ENCODE results near the gene NPTXR.

NPTXR gene

GRCh38 chr22:38832005-38832978, 11.5 kb downstream of the NPTXR start:
- no peak overlapping the region for H3K9ac ChIP-seq (ENCODE audit: low read length in 5 of 5)
- no peaks in the 10 kb centered on the region for H3K4me1 ChIP-seq (ENCODE audit: control insufficient read depth in 5 of 5, insufficient read depth in 5 of 5, low read length in 5 of 5)
- no peak overlapping the region for H3K27ac ChIP-seq (ENCODE audit: low read depth, low read length)
- H3K4me3 ChIP-seq (ENCODE audit: low read depth in 1 of 5, low read length in 5 of 5) = no peak overlapping the region
- H3K27me3 ChIP-seq (ENCODE audit: control insufficient read depth in 5 of 5, insufficient read depth in 4 of 5, low read length in 5 of 5) = peaks cover 9 to 23% (median 18%) of the 10 kb centered on the region in 5 donors
- H3K36me3 ChIP-seq (ENCODE audit: control insufficient read depth in 5 of 5, insufficient read depth in 5 of 5, low read length in 5 of 5) = no peaks in the 10 kb centered on the region
- H3K9me3 ChIP-seq (ENCODE audit: control insufficient read depth in 5 of 5, low read length in 5 of 5) = peaks cover 0 to 4% (median 0%) of the 10 kb centered on the region in 5 donors

- H3K36me3 ChIP-seq (ENCODE audit: control insufficient read depth in 5 of 5, insufficient read depth in 5 of 5, low read length in 5 of 5) = no peaks in the 10 kb centered on the region
- H3K27me3 ChIP-seq (ENCODE audit: control insufficient read depth in 5 of 5, insufficient read depth in 4 of 5, low read length in 5 of 5) = peaks cover 9 to 18% (median 15%) of the 10 kb centered on the region in 5 donors
- no peaks in the 10 kb centered on the region for H3K4me1 ChIP-seq (ENCODE audit: control insufficient read depth in 5 of 5, insufficient read depth in 5 of 5, low read length in 5 of 5)
- no peak overlapping the region for H3K4me3 ChIP-seq (ENCODE audit: low read depth in 1 of 5, low read length in 5 of 5)
- H3K9me3 ChIP-seq (ENCODE audit: control insufficient read depth in 5 of 5, low read length in 5 of 5) = peaks cover 0 to 4% (median 0%) of the 10 kb centered on the region in 5 donors
- no peak overlapping the region for H3K9ac ChIP-seq (ENCODE audit: low read length in 5 of 5)
- H3K27ac ChIP-seq (ENCODE audit: low read depth, low read length) = no peak overlapping the region
These were observed 12.5 kb downstream of the NPTXR start for GRCh38 chr22:38831166-38831945.

GRCh38 chr22:38830845-38831108, 13.1 kb downstream of the NPTXR start:
- Histone ChIP-seq H3K27ac (ENCODE audit: low read depth, low read length) (no peak overlapping the region), H3K9ac (ENCODE audit: low read length in 5 of 5) (no peak overlapping the region), H3K4me1 (ENCODE audit: control insufficient read depth in 5 of 5, insufficient read depth in 5 of 5, low read length in 5 of 5) (no peaks in the 10 kb centered on the region), H3K9me3 (ENCODE audit: control insufficient read depth in 5 of 5, low read length in 5 of 5) (peaks cover 0 to 4% (median 0%) of the 10 kb centered on the region in 5 donors), H3K36me3 (ENCODE audit: control insufficient read depth in 5 of 5, insufficient read depth in 5 of 5, low read length in 5 of 5) (no peaks in the 10 kb centered on the region), H3K27me3 (ENCODE audit: control insufficient read depth in 5 of 5, insufficient read depth in 4 of 5, low read length in 5 of 5) (peaks cover 5 to 15% (median 14%) of the 10 kb centered on the region in 5 donors), H3K4me3 (ENCODE audit: low read depth in 1 of 5, low read length in 5 of 5) (no peak overlapping the region)

- H3K4me1 ChIP-seq (ENCODE audit: control insufficient read depth in 5 of 5, insufficient read depth in 5 of 5, low read length in 5 of 5) = no peaks in the 10 kb centered on the region
- peaks cover 0 to 13% (median 12%) of the 10 kb centered on the region in 5 donors for H3K27me3 ChIP-seq (ENCODE audit: control insufficient read depth in 5 of 5, insufficient read depth in 4 of 5, low read length in 5 of 5)
- no peak overlapping the region for H3K27ac ChIP-seq (ENCODE audit: low read depth, low read length)
- peaks cover 0 to 4% (median 0%) of the 10 kb centered on the region in 5 donors for H3K9me3 ChIP-seq (ENCODE audit: control insufficient read depth in 5 of 5, low read length in 5 of 5)
- H3K4me3 ChIP-seq (ENCODE audit: low read depth in 1 of 5, low read length in 5 of 5) = no peak overlapping the region
- no peak overlapping the region for H3K9ac ChIP-seq (ENCODE audit: low read length in 5 of 5)
- no peaks in the 10 kb centered on the region for H3K36me3 ChIP-seq (ENCODE audit: control insufficient read depth in 5 of 5, insufficient read depth in 5 of 5, low read length in 5 of 5)
These were observed 13.6 kb downstream of the NPTXR start for GRCh38 chr22:38830026-38830844.

- Histone ChIP-seq H3K27me3 (ENCODE audit: control insufficient read depth in 5 of 5, insufficient read depth in 4 of 5, low read length in 5 of 5) (peaks cover 0 to 11% (median 6%) of the 10 kb centered on the region in 5 donors), H3K4me3 (ENCODE audit: low read depth in 1 of 5, low read length in 5 of 5) (no peak overlapping the region), H3K36me3 (ENCODE audit: control insufficient read depth in 5 of 5, insufficient read depth in 5 of 5, low read length in 5 of 5) (no peaks in the 10 kb centered on the region), H3K4me1 (ENCODE audit: control insufficient read depth in 5 of 5, insufficient read depth in 5 of 5, low read length in 5 of 5) (no peaks in the 10 kb centered on the region), H3K9me3 (ENCODE audit: control insufficient read depth in 5 of 5, low read length in 5 of 5) (peaks cover 0 to 4% (median 0%) of the 10 kb centered on the region in 5 donors), H3K27ac (ENCODE audit: low read depth, low read length) (no peak overlapping the region), H3K9ac (ENCODE audit: low read length in 5 of 5) (no peak overlapping the region)
These were observed 14.3 kb downstream of the NPTXR start for GRCh38 chr22:38829485-38829884.

- Histone ChIP-seq H3K9me3 (ENCODE audit: control insufficient read depth in 5 of 5, low read length in 5 of 5) (peaks cover 0 to 4% (median 0%) of the 10 kb centered on the region in 5 donors), H3K36me3 (ENCODE audit: control insufficient read depth in 5 of 5, insufficient read depth in 5 of 5, low read length in 5 of 5) (no peaks in the 10 kb centered on the region), H3K4me1 (ENCODE audit: control insufficient read depth in 5 of 5, insufficient read depth in 5 of 5, low read length in 5 of 5) (no peaks in the 10 kb centered on the region), H3K4me3 (ENCODE audit: low read depth in 1 of 5, low read length in 5 of 5) (no peak overlapping the region), H3K27ac (ENCODE audit: low read depth, low read length) (no peak overlapping the region), H3K9ac (ENCODE audit: low read length in 5 of 5) (no peak overlapping the region), H3K27me3 (ENCODE audit: control insufficient read depth in 5 of 5, insufficient read depth in 4 of 5, low read length in 5 of 5) (peaks cover 0 to 9% (median 6%) of the 10 kb centered on the region in 5 donors)
These were observed 15.1 kb downstream of the NPTXR start for GRCh38 chr22:38828616-38829205.

GRCh38 chr22:38828191-38828590, 15.6 kb downstream of the NPTXR start:
- Histone ChIP-seq H3K9me3 (ENCODE audit: control insufficient read depth in 5 of 5, low read length in 5 of 5) (peaks cover 0 to 4% (median 0%) of the 10 kb centered on the region in 5 donors), H3K4me3 (ENCODE audit: low read depth in 1 of 5, low read length in 5 of 5) (no peak overlapping the region), H3K9ac (ENCODE audit: low read length in 5 of 5) (no peak overlapping the region), H3K4me1 (ENCODE audit: control insufficient read depth in 5 of 5, insufficient read depth in 5 of 5, low read length in 5 of 5) (no peaks in the 10 kb centered on the region), H3K27ac (ENCODE audit: low read depth, low read length) (no peak overlapping the region), H3K27me3 (ENCODE audit: control insufficient read depth in 5 of 5, insufficient read depth in 4 of 5, low read length in 5 of 5) (peaks cover 0 to 7% (median 6%) of the 10 kb centered on the region in 5 donors), H3K36me3 (ENCODE audit: control insufficient read depth in 5 of 5, insufficient read depth in 5 of 5, low read length in 5 of 5) (no peaks in the 10 kb centered on the region)

- Histone ChIP-seq H3K27me3 (ENCODE audit: control insufficient read depth in 5 of 5, insufficient read depth in 4 of 5, low read length in 5 of 5) (peaks cover 0 to 4% (median 0%) of the 10 kb centered on the region in 5 donors), H3K4me3 (ENCODE audit: low read depth in 1 of 5, low read length in 5 of 5) (no peak overlapping the region), H3K27ac (ENCODE audit: low read depth, low read length) (no peak overlapping the region), H3K4me1 (ENCODE audit: control insufficient read depth in 5 of 5, insufficient read depth in 5 of 5, low read length in 5 of 5) (no peaks in the 10 kb centered on the region), H3K9me3 (ENCODE audit: control insufficient read depth in 5 of 5, low read length in 5 of 5) (peaks cover 0 to 4% (median 0%) of the 10 kb centered on the region in 5 donors), H3K9ac (ENCODE audit: low read length in 5 of 5) (no peak overlapping the region), H3K36me3 (ENCODE audit: control insufficient read depth in 5 of 5, insufficient read depth in 5 of 5, low read length in 5 of 5) (no peaks in the 10 kb centered on the region)
These were observed 16.3 kb downstream of the NPTXR start for GRCh38 chr22:38827510-38827909.

- Histone ChIP-seq H3K4me1 (ENCODE audit: control insufficient read depth in 5 of 5, insufficient read depth in 5 of 5, low read length in 5 of 5) (no peaks in the 10 kb centered on the region), H3K9me3 (ENCODE audit: control insufficient read depth in 5 of 5, low read length in 5 of 5) (peaks cover 0 to 4% (median 0%) of the 10 kb centered on the region in 5 donors), H3K27me3 (ENCODE audit: control insufficient read depth in 5 of 5, insufficient read depth in 4 of 5, low read length in 5 of 5) (peaks cover 0 to 4% (median 0%) of the 10 kb centered on the region in 5 donors), H3K4me3 (ENCODE audit: low read depth in 1 of 5, low read length in 5 of 5) (no peak overlapping the region), H3K9ac (ENCODE audit: low read length in 5 of 5) (no peak overlapping the region), H3K36me3 (ENCODE audit: control insufficient read depth in 5 of 5, insufficient read depth in 5 of 5, low read length in 5 of 5) (no peaks in the 10 kb centered on the region), H3K27ac (ENCODE audit: low read depth, low read length) (no peak overlapping the region)
These were observed 17.0 kb downstream of the NPTXR start for GRCh38 chr22:38826801-38827200.

Data from subcutaneous abdominal adipose tissue (tissue), 5 donors.